NCI-H128 (cell line): ENCODE data around the gene PCDHGB6.
"Not testable (repeated sequence)": the region's sequence is repeated elsewhere in the genome, so short reads cannot be mapped to it uniquely, and the experiment has no call there.

ENCODE experiments used
- DNase-seq: peaks from one replicate; lab custom pipeline; 2025; ENCODE audit not compliant: unreplicated experiment; lab: John Stamatoyannopoulos, UW

The PCDHGB6 gene

GRCh38 chr5:141388661-141389060, 19.2 kb upstream of the PCDHGB6 start:
- DNase-seq: no peak

- DNase-seq: no peak
These were observed 18.4 kb upstream of the PCDHGB6 start for GRCh38 chr5:141389153-141390042.

- no peak for DNase-seq
These were observed 15.2 kb upstream of the PCDHGB6 start, which contains the start of gene PCDHGA8 for GRCh38 chr5:141392429-141393198. Gene PCDHGA8, plus strand, starts transcription at chr5:141392633. Its CDS starts 181 bp downstream, at chr5:141392814.

GRCh38 chr5:141393267-141393666, 14.6 kb upstream of the PCDHGB6 start:
- DNase-seq: no peak

GRCh38 chr5:141394401-141395187, 13.2 kb upstream of the PCDHGB6 start:
- DNase-seq: not testable (repeated sequence)

GRCh38 chr5:141397756-141398551, 9.9 kb upstream of the PCDHGB6 start, which contains the start of gene PCDHGB5:
Gene PCDHGB5, plus strand, starts transcription at chr5:141397947. Its CDS starts 181 bp downstream, at chr5:141398128.
- DNase-seq: not testable (repeated sequence)

- DNase-seq: no peak
These were observed 9.2 kb upstream of the PCDHGB6 start for GRCh38 chr5:141398608-141399007.

- DNase-seq: no peak
These were observed 8.1 kb upstream of the PCDHGB6 start for GRCh38 chr5:141399555-141400258.

- no peak for DNase-seq
These were observed 5.1 kb upstream of the PCDHGB6 start, which contains the start of gene PCDHGA9 for GRCh38 chr5:141402553-141403243. Gene PCDHGA9, plus strand, starts transcription at chr5:141402778. Its CDS starts 175 bp downstream, at chr5:141402953.

GRCh38 chr5:141403387-141403786, 4.4 kb upstream of the PCDHGB6 start:
- no peak for DNase-seq

GRCh38 chr5:141409598-141410306, 1.9 kb downstream of the PCDHGB6 start:
- no peak for DNase-seq

- DNase-seq: no peak
These were observed 3.8 kb downstream of the PCDHGB6 start for GRCh38 chr5:141411575-141411974.

GRCh38 chr5:141412854-141413539, 5.2 kb downstream of the PCDHGB6 start, which contains the start of gene PCDHGA10:
Gene PCDHGA10, plus strand, starts transcription at chr5:141412987. Its CDS starts 189 bp downstream, at chr5:141413176.
- no peak for DNase-seq

GRCh38 chr5:141413540-141414069, 5.8 kb downstream of the PCDHGB6 start:
- DNase-seq: no peak

GRCh38 chr5:141414548-141415274, 6.9 kb downstream of the PCDHGB6 start:
- not testable (repeated sequence) for DNase-seq

GRCh38 chr5:141415275-141415618, 7.4 kb downstream of the PCDHGB6 start:
- not testable (repeated sequence) for DNase-seq
